Activated T-cell treated with anti-CD3 and anti-CD28 coated beads for 1 hour (primary cell): ENCODE measurements around the gene ATP8B2.
"Not testable (repeated sequence)": the region's sequence is repeated elsewhere in the genome, so short reads cannot be mapped to it uniquely, and the experiment has no call there.

Experiments used
- DNase-seq: peaks from one replicate; pipeline ENCODE4 v3.0.0-alpha.2; 2020; ENCODE audit warnings: low read depth

Gene ATP8B2

GRCh38 chr1:154346276-154346917 lies 21.1 kb downstream of the ATP8B2 start:
- no peak for DNase-seq

DNA sequence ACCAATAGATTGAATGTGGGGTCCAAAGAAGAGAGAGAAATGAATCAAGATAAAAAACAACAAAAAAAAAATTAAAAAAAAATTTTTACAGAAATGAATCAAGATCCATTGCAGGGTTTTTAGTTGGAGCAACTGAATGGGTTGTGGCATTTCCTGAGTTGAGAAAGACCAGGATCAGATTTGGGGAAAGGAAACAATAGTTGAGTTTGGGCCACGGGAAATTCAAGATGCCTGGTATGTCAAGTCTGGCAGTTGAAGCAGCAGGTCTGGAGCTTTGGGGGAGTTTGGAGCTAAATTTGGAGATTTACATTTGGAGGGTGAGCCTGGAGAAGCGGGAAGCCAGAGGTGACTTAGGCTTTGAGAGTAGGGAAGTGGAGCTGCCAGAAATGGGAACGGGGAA lies 22.6 kb downstream of the ATP8B2 start:
- DNase-seq, result no peak

- DNase-seq, result no peak
Measured at GRCh38 chr1:154348429-154349076, 23.2 kb downstream of the ATP8B2 start.

DNA sequence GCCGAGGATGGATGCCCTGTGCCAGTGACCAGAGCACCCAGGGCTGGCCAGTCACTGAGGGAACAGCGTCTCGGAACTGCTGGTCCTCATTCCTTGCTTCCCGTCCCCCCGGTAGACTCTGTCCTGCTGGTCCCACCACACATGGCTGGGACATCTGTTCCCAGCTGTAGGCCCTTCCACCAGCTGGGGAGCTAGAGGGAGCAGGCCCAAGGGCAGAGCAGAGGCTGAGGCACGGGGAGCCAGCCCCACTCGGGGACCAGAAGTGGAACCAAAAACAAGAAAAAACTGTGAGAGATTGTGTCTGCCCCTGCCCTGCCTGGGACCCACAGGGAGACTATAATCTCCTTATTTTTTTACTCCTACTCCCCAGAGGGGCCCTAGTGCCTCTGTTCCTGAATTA lies 23.8 kb downstream of the ATP8B2 start:
- DNase-seq, result no peak

GRCh38 chr1:154350383-154350782 lies 25.1 kb downstream of the ATP8B2 start:
- no peak for DNase-seq

GRCh38 chr1:154351363-154352068 lies 26.2 kb downstream of the ATP8B2 start:
- DNase-seq, result no peak

DNA sequence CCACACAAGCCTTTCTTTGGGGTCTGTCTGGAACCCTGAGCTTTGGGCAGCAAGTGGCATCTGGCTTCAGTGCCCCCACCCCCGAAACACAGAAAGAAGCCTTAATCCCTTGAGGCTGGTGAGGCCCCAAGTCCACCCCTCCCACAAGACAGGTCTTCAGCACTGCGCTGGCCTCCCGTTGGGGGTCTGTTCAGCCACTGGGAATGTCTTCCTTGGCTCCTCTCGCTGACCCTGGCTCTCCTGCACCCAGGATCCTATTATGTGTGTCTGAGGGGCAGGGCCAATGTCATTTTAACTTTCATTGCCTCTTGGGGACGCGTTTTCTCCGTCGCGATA lies 26.9 kb downstream of the ATP8B2 start:
- DNase-seq, result no peak

GRCh38 chr1:154352581-154353459 lies 27.5 kb downstream of the ATP8B2 start:
- DNase-seq, result no peak

DNA sequence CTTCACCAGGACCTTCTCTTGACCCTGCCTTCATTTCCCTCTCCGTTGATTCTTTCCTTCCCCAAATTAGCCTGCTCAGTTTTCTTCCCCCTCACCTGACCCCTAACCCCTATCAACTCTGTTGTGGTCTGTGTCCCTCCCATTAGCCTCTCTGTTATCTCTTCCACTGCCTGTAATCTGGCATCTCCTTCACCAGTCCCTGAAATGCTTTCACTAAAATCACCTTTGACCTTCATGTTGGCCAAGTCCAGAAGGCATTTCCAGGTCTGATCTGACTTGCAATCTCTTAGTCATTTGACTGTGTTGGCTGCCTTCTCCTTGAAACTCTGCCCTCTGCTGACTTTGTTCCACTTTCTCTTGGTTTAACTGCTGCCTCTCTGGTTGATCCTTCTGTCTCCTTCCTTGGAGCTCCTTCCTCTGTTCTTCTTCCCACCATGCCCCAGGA lies 28.2 kb downstream of the ATP8B2 start:
- no peak for DNase-seq

- DNase-seq, result no peak
Measured at GRCh38 chr1:154353966-154354365, 28.6 kb downstream of the ATP8B2 start.

DNA sequence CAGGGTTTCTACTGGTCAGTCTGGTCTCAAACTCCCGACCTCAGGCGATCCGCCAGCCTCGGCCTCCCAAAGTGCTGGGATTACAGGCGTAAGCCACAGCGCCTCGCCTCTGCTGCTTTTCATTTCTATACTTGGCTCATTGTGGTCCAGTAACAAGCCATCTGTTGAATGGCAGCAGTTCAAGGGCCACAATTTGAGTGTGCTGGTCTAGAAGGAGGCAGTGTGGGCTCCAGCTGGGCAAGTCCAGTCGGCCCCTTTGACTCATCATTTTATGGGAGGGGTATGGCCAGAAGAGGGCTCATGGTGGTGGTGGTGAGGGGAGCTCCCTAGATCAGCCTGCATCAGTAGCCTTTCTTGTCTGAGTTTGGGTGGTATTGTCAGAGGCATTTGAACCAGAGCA lies 33.2 kb downstream of the ATP8B2 start:
- no peak for DNase-seq

DNA sequence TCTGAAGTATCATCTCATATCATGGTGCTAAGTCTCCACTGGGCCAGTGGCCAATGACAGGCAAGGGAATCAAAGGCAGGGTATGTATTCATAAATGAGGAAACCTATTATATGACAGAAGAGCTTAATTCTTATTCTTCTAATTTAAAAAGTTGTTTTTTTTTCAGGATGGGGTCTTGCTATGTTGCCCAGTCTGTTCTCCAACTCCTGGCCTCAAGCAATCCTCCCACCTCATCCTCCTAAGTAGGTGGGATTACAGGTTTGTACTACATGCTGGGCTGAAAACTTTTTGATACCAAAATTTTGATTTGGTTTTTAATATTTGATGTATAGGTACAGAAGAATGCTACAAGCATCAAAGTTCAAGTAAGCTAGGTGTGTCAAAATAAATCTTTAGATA lies 35.0 kb downstream of the ATP8B2 start:
- no peak for DNase-seq

DNA sequence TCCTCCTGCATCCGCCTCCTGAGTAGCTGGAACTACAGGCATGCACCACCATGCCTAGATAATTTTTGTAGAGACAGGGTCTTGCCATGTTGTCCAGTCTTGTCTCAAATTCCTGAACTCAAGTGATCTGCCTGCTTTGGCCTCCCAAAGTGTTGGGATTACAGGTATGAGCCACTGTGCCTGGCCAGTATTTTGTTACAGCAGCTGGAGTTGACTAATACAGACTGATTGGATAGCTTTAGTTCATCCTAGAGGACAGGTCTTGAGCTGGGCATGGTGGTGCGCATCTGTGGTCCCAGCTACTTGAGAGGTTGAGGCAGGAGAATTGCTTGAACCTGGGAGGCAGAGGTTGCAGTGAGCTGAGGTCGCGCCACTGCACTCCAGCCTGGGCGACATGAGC lies 35.6 kb downstream of the ATP8B2 start:
- DNase-seq, result not testable (repeated sequence)

GRCh38 chr1:154361357-154361756 lies 36.0 kb downstream of the ATP8B2 start:
- no peak for DNase-seq

- no peak for DNase-seq
Measured at GRCh38 chr1:154371436-154371835, 46.1 kb downstream of the ATP8B2 start.

DNA sequence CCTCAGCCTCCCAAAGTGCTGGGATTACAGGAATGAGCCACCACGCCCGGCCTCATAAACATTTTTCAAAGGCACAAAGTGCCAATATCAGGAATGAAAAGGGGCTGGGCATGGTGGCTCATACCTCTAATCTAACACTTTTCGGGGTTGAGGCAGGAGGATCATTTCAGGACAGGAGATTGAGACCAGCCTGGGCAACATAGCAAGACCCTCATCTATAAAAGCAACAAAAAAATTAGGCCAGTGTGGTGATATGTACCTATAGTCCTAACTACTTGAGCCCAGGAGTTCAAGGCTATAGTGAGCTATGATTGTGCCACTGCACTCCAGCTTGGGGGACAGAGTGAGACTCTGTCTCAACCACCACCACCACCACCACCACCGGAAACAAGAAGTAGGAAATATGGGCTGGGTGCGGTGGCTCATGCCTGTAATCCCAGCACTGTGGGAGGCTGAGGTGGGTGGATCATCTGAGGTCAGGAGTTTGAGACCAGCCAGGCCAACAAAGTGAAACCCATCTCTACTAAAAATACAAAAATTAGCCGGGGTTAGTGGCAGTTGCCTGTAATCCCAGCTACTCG lies 48.5 kb downstream of the ATP8B2 start:
- not testable (repeated sequence) for DNase-seq

DNA sequence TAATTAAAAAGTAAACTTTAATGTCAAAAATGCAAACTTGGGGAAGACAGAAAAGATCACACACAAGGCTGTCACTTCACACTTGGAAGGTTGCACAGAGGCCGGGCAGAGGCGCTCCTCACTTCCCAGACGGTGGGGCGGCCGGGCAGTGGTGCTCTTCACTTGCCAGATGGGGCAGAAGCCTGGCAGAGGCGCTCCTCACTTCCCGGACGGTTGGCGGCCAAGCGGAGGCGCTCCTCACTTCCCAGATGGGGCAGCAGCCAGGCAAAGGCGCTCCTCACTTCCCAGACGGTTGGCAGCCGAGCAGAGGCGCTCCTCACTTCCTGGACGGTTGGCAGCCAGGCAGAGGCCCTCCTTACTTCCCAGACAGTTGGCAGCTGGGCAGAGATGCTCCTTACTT lies 54.0 kb downstream of the ATP8B2 start:
- DNase-seq, result no peak

DNA sequence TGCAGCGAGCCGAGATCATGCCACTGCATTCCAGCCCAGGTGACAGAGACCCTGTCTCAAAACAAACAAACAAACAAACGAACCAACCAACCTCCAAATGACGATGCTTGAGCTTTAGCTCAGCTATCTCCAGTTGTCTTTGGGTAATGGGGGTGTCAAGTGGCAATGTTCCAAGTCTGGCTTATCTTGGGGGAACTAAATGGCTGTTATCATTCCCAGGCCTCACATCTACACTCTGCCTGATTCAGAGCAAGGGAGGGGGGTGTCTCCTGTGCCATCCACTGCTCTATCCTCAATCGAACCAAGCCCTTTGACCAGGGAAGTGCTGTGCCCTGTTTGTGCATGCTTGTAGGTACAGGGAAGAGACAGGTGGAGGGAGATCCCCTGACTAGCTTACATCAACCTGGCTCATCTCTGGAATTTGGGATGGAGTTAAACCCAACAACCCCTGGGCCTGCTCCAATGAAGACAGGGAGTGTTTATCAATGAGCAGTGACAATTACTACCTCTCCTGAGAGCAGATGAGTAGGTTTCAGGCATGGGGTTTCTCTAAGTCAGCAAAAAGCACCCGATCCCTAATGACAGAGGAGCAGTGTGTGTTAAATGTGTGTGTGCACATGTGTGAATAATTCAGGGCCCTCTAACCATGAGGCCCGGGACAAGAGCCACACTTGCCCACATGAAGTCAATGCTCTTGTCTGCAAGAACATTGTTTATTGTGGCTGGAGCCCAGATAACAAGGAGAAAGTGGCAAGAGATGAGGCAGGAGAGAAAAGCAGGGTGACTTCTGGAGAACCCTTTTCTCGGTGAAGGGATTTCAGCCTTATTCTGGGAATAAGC lies 59.5 kb downstream of the ATP8B2 start:
- no peak for DNase-seq

- DNase-seq, result peak; percentile 54
Measured at GRCh38 chr1:154386643-154387352, 61.5 kb downstream of the ATP8B2 start.

- DNase-seq, result no peak
Measured at GRCh38 chr1:154391086-154391770, 65.9 kb downstream of the ATP8B2 start.
